ENCODE data around the gene EEPD1. TPM values are rescaled to one million over a fixed set of nuclear protein-coding genes. Genes with fewer than 3 reads are reported as not detected.
"Not testable (repeated sequence)": the region's sequence is repeated elsewhere in the genome, so short reads cannot be mapped to it uniquely, and the experiment has no call there.

The EEPD1 gene
- 19.3 TPM for total RNA-seq

- intact Hi-C loops (cut with DNase I), result no loop called here
- ATAC-seq (peak; percentile 98), DNase-seq (ENCODE audit: low spot score) (peak; percentile 100)
Observed at GRCh38 chr7:36152756-36153570, at the start of gene EEPD1. Gene EEPD1 (plus strand): TSS chr7:36153254. CDS start chr7:36154325, 1,071 bp downstream.

DNA sequence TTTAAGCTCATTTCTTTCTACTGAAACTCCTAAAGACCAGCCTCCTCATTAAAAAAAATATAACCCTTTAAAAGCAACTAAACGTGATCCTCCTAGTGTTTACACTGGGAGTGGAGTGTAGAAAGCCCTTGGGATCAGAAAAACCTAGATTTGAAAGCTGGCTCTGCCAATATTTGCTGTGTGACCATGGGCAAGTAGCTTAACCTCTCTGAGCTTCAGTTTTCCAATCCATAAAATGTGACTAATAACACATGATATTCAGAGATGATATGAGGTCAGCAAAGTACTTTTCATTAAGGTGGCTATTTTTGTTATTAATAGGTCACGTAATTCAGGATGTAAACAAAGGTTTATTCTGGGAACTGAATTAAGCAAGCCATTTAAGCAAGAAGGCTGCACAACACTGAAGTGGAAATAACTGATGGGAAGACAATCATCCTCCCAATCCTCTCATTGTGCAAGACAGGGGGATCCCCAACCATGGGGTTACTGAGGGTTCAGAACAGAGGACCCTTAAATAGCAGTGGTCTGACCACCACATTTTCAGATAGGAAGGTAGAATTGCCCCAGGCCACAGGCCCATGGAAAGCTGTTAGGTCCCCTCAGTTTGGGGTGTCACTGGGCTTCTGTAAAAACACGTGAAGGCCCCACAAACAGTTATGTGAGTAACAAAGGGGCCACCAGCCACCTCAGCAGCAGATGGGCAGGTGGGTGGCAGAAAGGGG lies 49.1 kb upstream of the EEPD1 start:
- no peak for DNase-seq (ENCODE audit: low spot score)
- ATAC-seq, result no peak
- intact Hi-C loops (cut with DNase I), result no loop called here

- ATAC-seq; intact Hi-C loops (cut with DNase I); DNase-seq (ENCODE audit: low spot score): not testable (repeated sequence)
Observed at GRCh38 chr7:36106972-36107908, 45.8 kb upstream of the EEPD1 start.

DNA sequence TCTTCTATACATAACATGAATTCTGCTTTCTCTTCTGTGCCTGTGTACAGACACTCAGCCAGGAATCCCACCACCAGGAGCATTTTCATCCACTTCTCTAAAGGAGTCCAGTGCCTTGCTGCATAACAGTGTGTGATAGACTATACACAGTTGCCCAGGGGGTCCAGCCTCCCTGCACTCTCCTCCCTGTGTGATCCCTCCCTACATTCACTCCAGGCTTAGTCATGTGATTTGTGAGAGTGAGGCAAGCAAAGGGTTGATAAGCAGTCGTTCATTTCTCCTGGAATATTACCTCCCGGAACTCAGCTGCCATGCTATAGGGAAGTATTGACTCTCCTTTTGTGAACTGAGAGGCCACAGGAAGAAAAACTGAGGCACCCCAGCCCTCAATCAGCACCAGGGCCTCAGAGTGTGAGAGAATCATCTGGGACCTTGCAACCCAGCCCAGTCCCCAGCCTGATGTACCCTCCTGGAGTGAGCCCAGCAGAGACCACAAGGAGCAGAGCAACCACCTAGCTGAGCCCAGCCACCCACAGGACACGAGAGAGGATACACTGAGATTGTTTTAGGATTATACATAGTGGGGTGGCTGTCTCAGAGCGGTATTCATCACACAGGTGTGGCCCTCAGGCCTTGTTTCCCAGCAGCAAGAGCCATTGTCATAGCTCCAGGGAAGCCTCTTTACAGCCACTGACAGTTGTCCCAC lies 45.0 kb upstream of the EEPD1 start:
- intact Hi-C loops (cut with DNase I), result no loop called here
- ATAC-seq, result peak; percentile 22
- no peak for DNase-seq (ENCODE audit: low spot score)

- intact Hi-C loops (cut with DNase I), result no loop called here
- DNase-seq (ENCODE audit: low spot score), result no peak
- ATAC-seq, result no peak
Observed at GRCh38 chr7:36109013-36109627, 43.9 kb upstream of the EEPD1 start.

DNA sequence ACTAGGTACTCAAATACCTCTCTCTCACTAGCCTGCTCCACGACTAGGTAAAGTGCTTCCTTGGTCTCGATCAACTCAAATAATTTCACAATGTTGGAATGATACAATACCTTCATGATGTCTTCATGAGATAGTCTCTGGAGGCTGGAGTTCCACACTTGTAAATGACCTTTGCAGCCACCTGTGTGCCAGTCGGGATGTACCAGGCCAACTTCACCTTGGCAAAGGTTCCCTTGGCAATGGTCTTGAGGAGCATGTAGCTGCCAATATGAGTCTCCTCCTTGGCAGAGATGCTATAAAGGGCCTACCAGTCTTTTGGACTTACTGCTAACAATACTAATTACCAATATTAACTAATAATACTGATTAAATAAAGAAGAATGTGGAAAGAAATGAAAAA lies 42.5 kb upstream of the EEPD1 start:
- ATAC-seq, result no peak
- intact Hi-C loops (cut with DNase I), result no loop called here

DNA sequence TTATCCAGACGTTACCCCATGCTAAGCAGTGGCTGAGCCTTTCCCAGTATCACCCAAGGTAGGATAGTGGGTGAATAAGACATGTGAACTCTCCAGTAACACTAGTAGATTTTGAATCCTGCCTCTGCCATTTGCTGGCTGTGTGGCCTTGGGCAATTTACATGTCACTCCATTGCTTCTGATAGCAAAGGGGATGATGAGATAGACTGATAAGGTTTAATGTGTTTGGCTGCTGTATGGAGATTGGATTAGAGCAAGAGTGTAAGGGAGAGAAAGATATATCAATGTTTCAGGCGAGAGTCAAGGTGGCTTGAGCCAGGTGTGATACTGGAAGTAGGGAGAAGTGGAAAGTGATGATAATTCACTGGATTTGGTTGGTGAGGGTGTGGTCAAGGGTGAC lies 40.1 kb upstream of the EEPD1 start:
- ATAC-seq (no peak), DNase-seq (ENCODE audit: low spot score) (no peak)
- intact Hi-C loops (cut with DNase I), result no loop called here

More for the DNA sequence above, 42.5 kb upstream of the EEPD1 start:
- no peak for DNase-seq (ENCODE audit: low spot score)

DNA sequence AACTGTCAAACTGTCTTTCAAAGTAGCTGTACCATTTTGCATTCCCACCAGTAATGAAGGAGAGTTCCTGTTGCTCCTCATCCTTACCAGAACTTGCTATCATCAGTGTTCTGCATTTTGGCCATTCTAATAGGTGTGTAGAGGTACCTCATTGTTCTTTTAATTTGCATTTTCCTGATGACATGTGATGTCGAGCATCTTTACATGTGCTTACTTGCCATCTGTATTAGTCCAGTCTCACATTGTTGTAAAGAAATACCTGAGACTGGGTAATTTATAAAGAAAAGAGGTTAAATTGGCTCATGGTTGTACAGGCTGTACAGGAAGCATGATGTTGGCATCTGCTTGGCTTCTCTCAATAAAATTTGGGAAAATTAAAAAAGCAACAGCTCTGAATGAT lies 38.7 kb upstream of the EEPD1 start:
- ATAC-seq (no peak), DNase-seq (ENCODE audit: low spot score) (no peak)
- intact Hi-C loops (cut with DNase I), result no loop called here

- intact Hi-C loops (cut with DNase I), result no loop called here
- ATAC-seq (peak; percentile 44), DNase-seq (ENCODE audit: low spot score) (peak; percentile 72)
Observed at GRCh38 chr7:36115448-36116321, 37.4 kb upstream of the EEPD1 start.

GRCh38 chr7:36116347-36117202 lies 36.5 kb upstream of the EEPD1 start:
- intact Hi-C loops (cut with DNase I), result no loop called here
- ATAC-seq (no peak), DNase-seq (ENCODE audit: low spot score) (no peak)

- no peak for ATAC-seq
- intact Hi-C loops (cut with DNase I), result no loop called here
- DNase-seq (ENCODE audit: low spot score), result no peak
Observed at GRCh38 chr7:36117203-36117840, 35.7 kb upstream of the EEPD1 start.

DNA sequence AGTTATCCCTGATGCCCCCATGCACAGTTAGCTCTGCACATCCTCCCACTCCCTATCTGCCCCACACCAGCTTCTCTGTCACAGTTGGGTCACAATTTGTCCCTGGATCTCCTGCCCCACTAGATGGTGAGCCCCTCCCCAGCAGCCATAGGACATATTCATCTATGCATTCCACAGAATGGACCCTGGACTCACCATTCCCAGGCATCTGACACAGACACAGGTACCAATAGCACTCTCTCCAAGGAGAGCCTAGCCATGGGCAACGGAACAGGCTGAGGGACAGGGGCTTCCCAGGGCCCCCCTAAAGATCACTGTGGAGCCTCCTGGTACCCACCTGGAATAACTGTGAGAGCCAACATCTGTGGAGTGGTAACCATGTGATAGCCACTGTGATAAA lies 34.7 kb upstream of the EEPD1 start:
- DNase-seq (ENCODE audit: low spot score), result no peak
- intact Hi-C loops (cut with DNase I), result no loop called here
- no peak for ATAC-seq

DNA sequence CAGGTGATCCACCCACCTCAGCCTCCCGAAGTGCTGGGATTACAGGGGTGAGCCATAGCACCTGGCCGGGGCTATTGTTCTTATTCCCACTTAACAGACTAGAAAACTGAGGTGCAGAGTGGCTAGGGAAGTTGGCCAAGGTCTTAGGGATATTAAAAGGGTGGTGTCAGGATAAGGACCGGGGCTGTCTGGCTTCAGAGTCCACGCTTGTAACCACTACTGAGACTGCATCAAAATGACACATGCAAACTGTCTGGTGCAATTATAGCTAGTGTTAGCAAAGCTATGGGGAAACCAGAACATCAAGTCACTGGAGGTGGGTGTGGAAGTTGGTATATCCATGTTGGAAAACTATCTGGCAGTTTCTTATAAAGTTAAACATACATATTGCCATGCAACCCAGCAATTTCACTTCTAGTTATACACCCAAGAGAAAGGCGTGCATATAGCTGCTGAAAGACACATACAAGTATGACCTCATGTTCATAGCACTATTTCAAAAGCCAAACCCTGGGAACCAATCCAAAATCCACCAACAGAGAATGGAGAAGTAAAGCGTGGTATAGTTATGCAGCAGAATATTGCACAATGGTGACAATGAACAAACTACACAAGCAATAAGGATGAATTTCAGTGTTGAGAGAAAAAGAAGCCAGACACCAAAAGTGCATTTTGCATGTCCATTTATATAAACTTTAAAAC lies 33.9 kb upstream of the EEPD1 start:
- intact Hi-C loops (cut with DNase I), result no loop called here
- no peak for DNase-seq (ENCODE audit: low spot score)
- peak; percentile 84 for ATAC-seq

GRCh38 chr7:36119983-36120646 lies 32.9 kb upstream of the EEPD1 start:
- not testable (repeated sequence) for ATAC-seq; DNase-seq (ENCODE audit: low spot score)

GRCh38 chr7:36125630-36126029 lies 27.4 kb upstream of the EEPD1 start:
- intact Hi-C loops (cut with DNase I); ATAC-seq; DNase-seq (ENCODE audit: low spot score): not testable (repeated sequence)

More at GRCh38 chr7:36119983-36120646, 32.9 kb upstream of the EEPD1 start:
- intact Hi-C loops (cut with DNase I), result not testable (repeated sequence)

Measured in sciatic nerve (tissue), 2 donors.